ENCODE measurements around the gene TNFRSF6B.
A peak's percentile ranks its signal among the peaks of the same experiment; 100 is the strongest.
"Not testable (repeated sequence)": the region's sequence is repeated elsewhere in the genome, so short reads cannot be mapped to it uniquely, and the experiment has no call there.

TNFRSF6B gene

GRCh38 chr20:63709149-63709527, 12.7 kb downstream of the TNFRSF6B start:
- no peak for DNase-seq (ENCODE audit: low spot score)

- no peak for DNase-seq (ENCODE audit: low spot score)
Measured at GRCh38 chr20:63711085-63711645, 14.7 kb downstream of the TNFRSF6B start.

- DNase-seq (ENCODE audit: low spot score), result no peak
Measured at GRCh38 chr20:63712191-63712590, 15.7 kb downstream of the TNFRSF6B start.

- DNase-seq (ENCODE audit: low spot score), result no peak
Measured at GRCh38 chr20:63714858-63715257, 18.4 kb downstream of the TNFRSF6B start.

- no peak for DNase-seq (ENCODE audit: low spot score)
Measured at GRCh38 chr20:63718996-63719395, 22.5 kb downstream of the TNFRSF6B start.

GRCh38 chr20:63722967-63723622, 26.6 kb downstream of the TNFRSF6B start:
- DNase-seq (ENCODE audit: low spot score), result not testable (repeated sequence)

GRCh38 chr20:63730189-63730733, 33.8 kb downstream of the TNFRSF6B start:
- not testable (repeated sequence) for DNase-seq (ENCODE audit: low spot score)

GRCh38 chr20:63731410-63731809, 35.0 kb downstream of the TNFRSF6B start:
- no peak for DNase-seq (ENCODE audit: low spot score)

- no peak for DNase-seq (ENCODE audit: low spot score)
Measured at GRCh38 chr20:63732118-63733095, 36.0 kb downstream of the TNFRSF6B start.

GRCh38 chr20:63733117-63733516, 36.7 kb downstream of the TNFRSF6B start:
- no peak for DNase-seq (ENCODE audit: low spot score)

GRCh38 chr20:63733579-63734081, 37.2 kb downstream of the TNFRSF6B start:
- no peak for DNase-seq (ENCODE audit: low spot score)

- DNase-seq (ENCODE audit: low spot score), result no peak
Measured at GRCh38 chr20:63734111-63734945, 37.9 kb downstream of the TNFRSF6B start.

- DNase-seq (ENCODE audit: low spot score), result no peak
Measured at GRCh38 chr20:63734946-63735858, 38.8 kb downstream of the TNFRSF6B start.

- peak; percentile 88 for DNase-seq (ENCODE audit: low spot score)
Measured at GRCh38 chr20:63735859-63736718, 39.6 kb downstream of the TNFRSF6B start, which contains the start of gene LIME1. TSS of gene LIME1 (plus strand) at chr20:63736664. CDS start at chr20:63737550, 886 bp downstream.

- DNase-seq (ENCODE audit: low spot score), result peak; percentile 53
Measured at GRCh38 chr20:63736893-63737694, 40.6 kb downstream of the TNFRSF6B start.

GRCh38 chr20:63737695-63737944, 41.2 kb downstream of the TNFRSF6B start:
- no peak for DNase-seq (ENCODE audit: low spot score)

GRCh38 chr20:63737945-63738686, 41.7 kb downstream of the TNFRSF6B start:
- DNase-seq (ENCODE audit: low spot score), result peak; percentile 29

GRCh38 chr20:63738687-63739129, 42.3 kb downstream of the TNFRSF6B start:
- no peak for DNase-seq (ENCODE audit: low spot score)

Measured in NAMALWA (cell line).